Activated naive CD8-positive, alpha-beta T cell treated with anti-CD3 and anti-CD28 coated beads, Interleukin-2, amount 50 U/mL, for 16 hours (primary cell): Measurements from ENCODE around the gene NAP1L5.

Source experiments
- DNase-seq: peaks from one replicate; pipeline ENCODE4 v3.0.0-alpha.2; 2020; ENCODE audit warnings: low read depth, low spot score

Gene NAP1L5

GRCh38 chr4:88660446-88661294 is 37.0 kb downstream of the NAP1L5 start:
- DNase-seq: no peak

DNA sequence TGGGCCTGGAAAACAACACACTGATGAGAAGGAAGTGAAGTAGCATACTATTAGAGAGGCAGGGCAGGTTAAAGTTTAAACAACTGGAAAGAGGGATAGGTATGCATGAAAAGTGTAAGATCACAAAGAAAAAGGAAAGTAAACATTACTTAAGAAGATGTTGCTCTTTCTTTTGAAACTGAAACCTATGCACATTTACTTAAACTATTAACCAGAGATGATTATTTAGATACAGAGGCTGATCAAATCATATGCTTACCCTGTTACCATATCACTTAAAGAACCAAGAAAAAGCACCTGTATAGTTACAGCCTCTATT is 37.8 kb downstream of the NAP1L5 start:
- DNase-seq: no peak

- DNase-seq: no peak
Measured at GRCh38 chr4:88659055-88659889, 38.4 kb downstream of the NAP1L5 start.

DNA sequence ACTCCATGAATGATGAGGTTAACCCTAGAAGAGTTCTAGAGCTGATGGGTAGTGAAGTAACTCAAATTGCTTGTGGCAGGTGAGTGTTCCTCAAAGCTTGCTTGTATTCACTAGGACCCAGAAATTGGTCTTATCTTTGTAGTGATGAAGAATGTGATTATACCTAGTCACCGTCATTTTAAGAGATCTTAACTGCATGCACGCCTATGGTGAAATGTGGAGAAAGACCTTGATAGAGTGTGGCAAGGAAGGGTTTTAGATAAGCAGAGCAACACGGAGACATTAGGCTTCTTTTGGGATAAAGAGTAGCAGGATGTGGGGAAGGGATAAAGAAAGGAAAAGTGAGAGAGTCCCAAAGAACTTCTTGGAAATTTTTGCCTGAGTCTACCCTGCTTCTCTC is 42.4 kb downstream of the NAP1L5 start:
- DNase-seq: no peak

- DNase-seq: no peak
Measured at GRCh38 chr4:88653371-88653946, 44.2 kb downstream of the NAP1L5 start.

DNA sequence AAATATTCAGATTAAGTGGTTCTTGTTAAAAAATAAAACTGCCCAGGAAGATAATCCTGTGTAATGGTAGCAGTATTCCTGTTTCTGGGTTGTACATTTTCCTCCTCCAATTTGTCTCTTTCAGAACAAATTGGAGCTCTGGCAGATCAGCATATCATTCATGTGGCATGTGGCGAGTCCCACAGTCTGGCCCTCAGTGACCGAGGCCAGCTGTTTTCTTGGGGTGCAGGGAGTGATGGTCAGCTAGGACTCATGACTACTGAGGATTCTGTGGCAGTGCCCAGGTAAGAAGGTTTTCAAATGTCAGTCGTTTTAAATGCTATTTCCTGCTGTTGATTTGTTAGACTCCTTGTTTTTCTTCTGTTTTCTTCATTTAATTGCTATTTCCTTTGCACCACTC is 47.9 kb downstream of the NAP1L5 start:
- no peak for DNase-seq

DNA sequence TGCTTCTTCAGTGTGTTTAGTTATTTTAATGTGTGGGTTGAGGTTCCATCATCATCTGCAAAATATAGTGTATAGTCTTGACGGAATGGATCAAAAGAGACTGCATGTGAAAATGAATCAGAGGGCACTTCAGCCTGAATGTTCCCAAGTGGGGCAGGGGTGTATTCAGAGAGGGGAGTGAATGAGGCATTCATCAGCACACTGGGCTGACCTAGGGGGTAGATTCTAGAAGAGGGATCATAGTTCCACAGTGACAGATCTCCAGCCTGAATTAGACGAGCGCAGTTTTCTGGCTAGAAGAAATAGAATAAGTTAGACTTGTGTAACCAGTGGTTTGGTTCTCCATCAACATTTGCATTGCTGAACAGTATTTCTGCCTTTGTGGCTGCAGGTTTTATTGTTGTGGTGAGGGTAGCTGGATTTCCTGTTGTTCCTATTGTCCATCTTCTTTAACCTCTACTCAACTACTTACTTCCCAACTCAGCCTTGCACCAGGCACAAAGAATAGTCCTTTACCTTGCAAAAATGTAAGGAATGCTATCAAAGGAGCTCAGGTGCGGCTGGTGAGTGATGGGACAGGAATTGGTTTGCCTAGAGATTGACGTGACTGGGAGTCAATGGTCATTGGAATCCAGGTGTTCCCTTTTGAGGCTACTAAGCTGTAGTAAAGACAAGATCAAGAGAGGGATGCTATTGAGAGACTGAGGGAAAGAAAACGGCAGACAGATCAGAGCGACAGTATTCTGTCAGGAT is 50.9 kb downstream of the NAP1L5 start:
- DNase-seq: no peak

DNA sequence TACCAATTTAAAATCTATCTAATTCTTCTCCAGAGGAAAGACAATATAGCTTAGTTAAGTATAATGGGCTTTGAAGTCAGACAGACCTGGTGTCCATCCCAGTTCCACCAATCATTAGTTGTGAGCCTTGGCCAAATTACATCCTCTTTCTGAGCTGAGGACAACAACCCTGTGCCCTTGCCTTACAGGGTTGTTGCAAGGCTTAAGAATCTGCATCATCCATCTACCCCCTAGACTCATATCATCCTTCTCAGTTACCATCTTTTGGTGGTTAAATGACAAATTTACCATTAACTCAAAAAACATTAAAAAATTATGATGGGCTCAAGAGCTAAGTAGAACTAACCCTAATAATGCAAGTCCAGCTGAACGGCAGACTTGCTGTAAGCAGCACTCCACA is 51.6 kb downstream of the NAP1L5 start:
- DNase-seq: no peak
